ENCODE data around the gene WDR72. TPM values are rescaled to one million over a fixed set of nuclear protein-coding genes. Genes with fewer than 3 reads are reported as not detected.

Gene WDR72
- total RNA-seq, 3 donors from 2014 or later (not counting 1 experiment from before 2014, with no cell fraction given): 1.6 TPM; not detected in 2

DNA sequence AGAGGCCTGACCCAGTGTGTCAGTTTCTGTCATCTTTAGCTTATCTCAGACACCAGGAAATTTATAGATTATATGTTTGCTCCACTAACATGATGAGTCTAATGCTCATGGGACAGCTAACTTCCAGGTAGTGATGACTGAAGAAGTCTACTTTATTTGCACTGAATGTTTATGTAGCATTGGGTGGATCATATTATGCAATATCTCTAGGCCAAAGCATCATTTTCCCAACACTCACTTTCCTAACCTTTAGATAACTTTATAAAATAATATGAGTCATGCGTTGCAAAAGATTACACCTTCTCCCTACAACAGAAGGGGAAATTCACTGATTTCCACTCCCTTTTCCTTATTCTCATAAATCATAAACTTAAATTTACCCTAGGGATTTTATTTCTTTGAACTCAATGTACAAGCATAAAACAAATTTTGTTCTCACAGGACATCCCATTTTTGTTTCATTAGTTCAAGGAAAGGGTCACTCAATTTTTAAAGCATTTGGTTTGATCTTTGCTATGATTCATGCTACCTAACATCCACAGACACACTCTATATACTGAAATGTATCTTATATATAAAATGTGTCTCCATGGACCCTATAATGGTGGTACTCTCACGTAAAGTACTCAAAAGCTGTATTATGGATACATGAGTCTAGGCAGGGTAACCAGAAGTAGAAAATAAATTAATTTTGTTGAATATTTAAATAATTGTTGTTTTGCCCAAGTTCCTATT, 225.2 kb downstream of the WDR72 start:
- no peak for ATAC-seq
- intact Hi-C loops (cut with micrococcal nuclease): no loop called here
- no peak for DNase-seq
- Mint-ChIP-seq H3K27ac (no peak overlapping the region), H3K4me3 (no peak overlapping the region), H3K27me3 (ENCODE audit: low read depth in 2 of 2) (no peaks in the 10 kb centered on the region), H3K4me1 (no peaks in the 10 kb centered on the region), H3K36me3 (no peaks in the 10 kb centered on the region), H3K9me3 (peaks cover 5 to 12% of the 10 kb centered on the region in 2 donors)
- no peaks in the 10 kb centered on the region for H3K27me3 ChIP-seq (ENCODE audit: control insufficient read depth, insufficient read depth, low read length)
- 100% methylated on average over 1 of the region's 2 CpGs for WGBS (ENCODE audit: insufficient coverage)
- H3K9me3 ChIP-seq (ENCODE audit: control insufficient read depth, insufficient read depth, low read length): no peaks in the 10 kb centered on the region
- no peaks in the 10 kb centered on the region for H3K4me1 ChIP-seq (ENCODE audit: control insufficient read depth, insufficient read depth, low read length)
- TF ChIP-seq, protein P1, sequence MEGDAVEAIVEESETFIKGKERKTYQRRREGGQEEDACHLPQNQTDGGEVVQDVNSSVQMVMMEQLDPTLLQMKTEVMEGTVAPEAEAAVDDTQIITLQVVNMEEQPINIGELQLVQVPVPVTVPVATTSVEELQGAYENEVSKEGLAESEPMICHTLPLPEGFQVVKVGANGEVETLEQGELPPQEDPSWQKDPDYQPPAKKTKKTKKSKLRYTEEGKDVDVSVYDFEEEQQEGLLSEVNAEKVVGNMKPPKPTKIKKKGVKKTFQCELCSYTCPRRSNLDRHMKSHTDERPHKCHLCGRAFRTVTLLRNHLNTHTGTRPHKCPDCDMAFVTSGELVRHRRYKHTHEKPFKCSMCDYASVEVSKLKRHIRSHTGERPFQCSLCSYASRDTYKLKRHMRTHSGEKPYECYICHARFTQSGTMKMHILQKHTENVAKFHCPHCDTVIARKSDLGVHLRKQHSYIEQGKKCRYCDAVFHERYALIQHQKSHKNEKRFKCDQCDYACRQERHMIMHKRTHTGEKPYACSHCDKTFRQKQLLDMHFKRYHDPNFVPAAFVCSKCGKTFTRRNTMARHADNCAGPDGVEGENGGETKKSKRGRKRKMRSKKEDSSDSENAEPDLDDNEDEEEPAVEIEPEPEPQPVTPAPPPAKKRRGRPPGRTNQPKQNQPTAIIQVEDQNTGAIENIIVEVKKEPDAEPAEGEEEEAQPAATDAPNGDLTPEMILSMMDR (IDR thresholded peaks at IDR 0.05): no peak
- H3K4me3 ChIP-seq (ENCODE audit: low read length): no peak overlapping the region
- H3K36me3 ChIP-seq (ENCODE audit: control insufficient read depth, insufficient read depth, low read length): no peaks in the 10 kb centered on the region
- H3K27ac ChIP-seq (ENCODE audit: low read length): no peak overlapping the region

DNA sequence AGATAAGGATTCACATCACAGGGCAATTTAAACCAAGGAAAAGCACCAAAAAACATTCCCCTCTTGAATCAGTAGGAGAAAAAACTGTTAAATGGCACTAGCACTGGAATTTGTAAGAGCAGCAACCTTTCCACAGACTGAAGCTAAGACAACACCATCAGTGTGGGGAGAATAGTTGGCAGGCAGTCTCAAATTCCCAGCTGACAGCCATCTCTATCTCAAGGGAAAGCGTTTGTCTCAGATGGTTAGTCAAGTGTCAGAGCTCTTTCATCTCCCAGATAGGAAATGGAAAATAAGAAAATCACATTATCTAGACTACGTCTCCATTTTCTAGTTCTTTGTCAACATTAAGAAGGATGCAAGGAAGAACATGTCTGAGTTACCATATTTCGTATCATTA, 228.7 kb downstream of the WDR72 start:
- H3K4me1 Mint-ChIP-seq: no peaks in the 10 kb centered on the region
- Histone ChIP-seq H3K27ac (ENCODE audit: low read length) (no peak overlapping the region), H3K27me3 (ENCODE audit: control insufficient read depth, insufficient read depth, low read length) (no peaks in the 10 kb centered on the region), H3K4me1 (ENCODE audit: control insufficient read depth, insufficient read depth, low read length) (no peaks in the 10 kb centered on the region), H3K4me3 (ENCODE audit: low read length) (no peak overlapping the region), H3K36me3 (ENCODE audit: control insufficient read depth, insufficient read depth, low read length) (no peaks in the 10 kb centered on the region), H3K9me3 (ENCODE audit: control insufficient read depth, insufficient read depth, low read length) (no peaks in the 10 kb centered on the region)
- intact Hi-C loops (cut with micrococcal nuclease): no loop called here
- no CpG with 5 or more reads among the region's 3 CpGs for WGBS (ENCODE audit: insufficient coverage)
- ATAC-seq (no peak), DNase-seq (no peak)
- no peak overlapping the region for H3K27ac Mint-ChIP-seq
- no peaks in the 10 kb centered on the region for H3K36me3 Mint-ChIP-seq
- H3K27me3 Mint-ChIP-seq (ENCODE audit: low read depth in 2 of 2): no peaks in the 10 kb centered on the region
- TF ChIP-seq, protein P1 (IDR thresholded peaks at IDR 0.05): no peak
- H3K9me3 Mint-ChIP-seq: peaks cover 5 to 10% of the 10 kb centered on the region in 2 donors
- H3K4me3 Mint-ChIP-seq: no peak overlapping the region

DNA sequence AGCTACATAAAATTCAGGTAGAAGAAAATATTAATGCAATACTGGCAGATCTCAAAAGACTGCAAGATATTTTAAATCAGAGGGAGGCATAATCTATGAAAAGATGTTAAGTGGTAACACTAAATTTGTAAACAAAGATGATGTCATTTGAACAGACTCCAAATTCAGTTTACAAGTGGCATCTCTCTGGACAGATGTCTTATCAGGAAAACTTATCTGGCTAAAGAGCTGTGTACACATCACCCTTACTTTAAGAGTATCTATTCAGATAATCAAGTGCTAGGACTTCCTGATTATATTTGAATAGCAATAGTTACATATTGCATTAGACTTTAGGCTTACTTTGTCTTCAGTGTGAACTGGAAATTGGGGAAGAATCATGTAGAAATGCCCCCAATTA, 231.5 kb downstream of the WDR72 start:
- Mint-ChIP-seq H3K27ac (no peak overlapping the region), H3K9me3 (peaks cover 3 to 7% of the 10 kb centered on the region in 2 donors), H3K36me3 (no peaks in the 10 kb centered on the region), H3K4me3 (no peak overlapping the region), H3K4me1 (no peaks in the 10 kb centered on the region), H3K27me3 (ENCODE audit: low read depth in 2 of 2) (no peaks in the 10 kb centered on the region)
- no peak overlapping the region for H3K27ac ChIP-seq (ENCODE audit: low read length)
- H3K4me3 ChIP-seq (ENCODE audit: low read length): no peak overlapping the region
- ATAC-seq (no peak), DNase-seq (no peak)
- TF ChIP-seq, protein P1 (IDR thresholded peaks at IDR 0.05): no peak
- no peaks in the 10 kb centered on the region for H3K4me1 ChIP-seq (ENCODE audit: control insufficient read depth, insufficient read depth, low read length)
- H3K36me3 ChIP-seq (ENCODE audit: control insufficient read depth, insufficient read depth, low read length): no peaks in the 10 kb centered on the region
- no peaks in the 10 kb centered on the region for H3K27me3 ChIP-seq (ENCODE audit: control insufficient read depth, insufficient read depth, low read length)
- intact Hi-C loops (cut with micrococcal nuclease): no loop called here
- H3K9me3 ChIP-seq (ENCODE audit: control insufficient read depth, insufficient read depth, low read length): no peaks in the 10 kb centered on the region

DNA sequence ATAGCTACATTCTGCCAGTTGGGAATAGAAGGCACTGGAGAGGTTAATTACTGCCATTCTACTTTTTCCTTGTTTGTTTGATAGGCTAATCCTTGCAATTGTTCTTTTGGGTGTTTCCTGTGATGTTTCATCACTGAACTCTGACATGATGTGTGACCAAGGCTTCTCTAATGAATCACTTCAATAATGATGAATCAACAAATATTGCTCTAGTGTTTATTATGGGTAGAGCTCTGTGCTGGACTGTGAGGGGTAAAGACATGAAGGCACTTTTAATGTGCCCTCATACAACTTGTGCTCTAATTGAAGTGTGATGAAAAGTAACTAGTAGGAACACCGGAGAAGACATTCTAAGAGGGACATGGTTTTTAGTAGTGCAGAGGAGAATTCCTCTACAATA, 233.6 kb downstream of the WDR72 start:
- Histone ChIP-seq H3K36me3 (ENCODE audit: control insufficient read depth, insufficient read depth, low read length) (no peaks in the 10 kb centered on the region), H3K4me1 (ENCODE audit: control insufficient read depth, insufficient read depth, low read length) (no peaks in the 10 kb centered on the region), H3K9me3 (ENCODE audit: control insufficient read depth, insufficient read depth, low read length) (no peaks in the 10 kb centered on the region), H3K4me3 (ENCODE audit: low read length) (no peak overlapping the region), H3K27ac (ENCODE audit: low read length) (no peak overlapping the region), H3K27me3 (ENCODE audit: control insufficient read depth, insufficient read depth, low read length) (no peaks in the 10 kb centered on the region)
- 100% methylated on average over 1 of the region's 1 CpG for WGBS (ENCODE audit: insufficient coverage)
- TF ChIP-seq, protein P1 (IDR thresholded peaks at IDR 0.05): no peak
- peaks cover 3 to 5% of the 10 kb centered on the region in 2 donors for H3K9me3 Mint-ChIP-seq
- H3K36me3 Mint-ChIP-seq: no peaks in the 10 kb centered on the region
- no peak for ATAC-seq
- H3K27ac Mint-ChIP-seq: no peak overlapping the region
- no peaks in the 10 kb centered on the region for H3K4me1 Mint-ChIP-seq
- intact Hi-C loops (cut with micrococcal nuclease): no loop called here
- no peaks in the 10 kb centered on the region for H3K27me3 Mint-ChIP-seq (ENCODE audit: low read depth in 2 of 2)
- no peak for DNase-seq
- H3K4me3 Mint-ChIP-seq: no peak overlapping the region

Measured in natural killer cell (primary cell).